OCI-LY3 (cell line): ENCODE measurements around the gene CEBPE.
"Not testable (repeated sequence)": the region's sequence is repeated elsewhere in the genome, so short reads cannot be mapped to it uniquely, and the experiment has no call there.

ENCODE experiments used
- H2AFZ ChIP-seq: fragments of 200-600, 300-600 bp; shearing (Covaris generic); 2 replicates; pipeline ENCODE4 v1.6.0; 2014; ENCODE audit warnings: antibody characterized with exemption, low read depth, low read length
- H3K27ac ChIP-seq: fragments of 200-600, 300-600 bp; sonication (generic); 2 replicates; pipeline ENCODE4 v1.5.1; 2014; ENCODE audit warnings: mild to moderate bottlenecking, low read length, moderate library complexity, mixed read lengths
- H3K27me3 ChIP-seq: fragments of 200-600, 300-600 bp; sonication (generic); 2 replicates; pipeline ENCODE4 v1.6.1; 2014; ENCODE audit warnings: low read depth, low read length, mixed read lengths
- H3K36me3 ChIP-seq: fragments of 200-600, 300-600 bp; sonication (generic); replicated peaks from 2 replicates; pipeline ENCODE3; 2014; ENCODE audit warnings: low read depth, low read length, mixed read lengths
- H3K4me1 ChIP-seq: fragments of 300-600, 200-600 bp; sonication (generic); 2 replicates; pipeline ENCODE4 v1.6.1; 2014; ENCODE audit warnings: low read length, mixed read lengths
- H3K4me2 ChIP-seq: fragments of 200-600, 300-600 bp; sonication (generic); 2 replicates; pipeline ENCODE4 v1.6.1; 2014; ENCODE audit warnings: low read length, mixed read lengths
- H3K4me3 ChIP-seq: fragments of 300-600, 200-600 bp; sonication (generic); 2 replicates; pipeline ENCODE4 v1.5.1; 2014; ENCODE audit warnings: antibody characterized with exemption, mild to moderate bottlenecking, low read length, moderate library complexity
- H3K79me2 ChIP-seq: fragments of 300-600, 200-600 bp; shearing (Covaris generic); 2 replicates; pipeline ENCODE4 v1.6.1; 2014; ENCODE audit warnings: mild to moderate bottlenecking, low read length, mixed read lengths
- H3K9ac ChIP-seq: fragments of 300-600, 200-600 bp; shearing (Covaris generic); 2 replicates; pipeline ENCODE4 v1.6.0; 2014; ENCODE audit warnings: mild to moderate bottlenecking, low read length, moderate library complexity
- H3K9me3 ChIP-seq: fragments of 200-600, 300-600 bp; shearing (Covaris generic); 2 replicates; pipeline ENCODE4 v1.6.1; 2014; ENCODE audit warnings: low read length, mixed read lengths; ENCODE audit not compliant: insufficient read depth
- H4K20me1 ChIP-seq: fragments of 200-600, 300-600 bp; sonication (generic); 2 replicates; pipeline ENCODE4 v1.6.1; 2016; ENCODE audit warnings: low read length, mixed read lengths; ENCODE audit not compliant: insufficient read depth
- CTCF ChIP-seq: fragments of 200-600, 300-600 bp; sonication (generic); IDR thresholded peaks from 2 replicates; pipeline ENCODE4 v1.5.1; 2014; ENCODE audit warnings: antibody characterized with exemption, low read length, low read depth
- EZH2phosphoT487 ChIP-seq: fragments of 200-600 bp; shearing (Covaris generic); IDR thresholded peaks from 2 replicates; pipeline ENCODE4 v1.6.1; 2018; ENCODE audit warnings: antibody characterized with exemption, mixed run types, low read depth

Gene CEBPE

DNA sequence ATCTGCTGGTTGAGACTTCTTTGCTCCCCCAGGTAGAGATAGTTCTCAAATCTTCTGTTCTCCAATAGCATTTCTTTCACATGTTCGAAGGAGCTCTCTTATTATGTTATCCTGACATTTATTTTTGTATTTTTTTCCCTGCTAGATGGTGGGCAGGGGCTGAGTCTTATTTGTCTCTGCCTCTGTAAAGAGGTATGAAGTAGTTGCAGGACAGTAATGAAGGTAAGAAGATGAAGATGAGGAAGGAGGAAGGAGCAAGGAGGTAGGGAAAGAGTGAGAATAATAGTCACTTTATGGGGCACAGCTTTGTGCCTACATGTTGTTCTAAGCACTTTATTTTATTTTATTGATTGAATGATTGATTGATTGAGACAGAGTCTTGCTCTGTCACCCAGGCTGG is 9.3 kb downstream of the CEBPE start:
- no peaks in the 10 kb centered on the region for H4K20me1 ChIP-seq
- H3K79me2 ChIP-seq: no peaks in the 10 kb centered on the region
- H3K4me1 ChIP-seq: peaks cover 2% of the 10 kb centered on the region
- no peak overlapping the region for H3K4me3 ChIP-seq
- peaks cover 39% of the 10 kb centered on the region for H3K27me3 ChIP-seq
- no peak overlapping the region for H3K27ac ChIP-seq
- no peak for TF ChIP-seq CTCF
- TF ChIP-seq EZH2phosphoT487: no peak
- H3K36me3 ChIP-seq: no peaks in the 10 kb centered on the region
- no peak overlapping the region for H2AFZ ChIP-seq
- no peak overlapping the region for H3K4me2 ChIP-seq
- H3K9ac ChIP-seq: no peak overlapping the region
- H3K9me3 ChIP-seq: no peaks in the 10 kb centered on the region

DNA sequence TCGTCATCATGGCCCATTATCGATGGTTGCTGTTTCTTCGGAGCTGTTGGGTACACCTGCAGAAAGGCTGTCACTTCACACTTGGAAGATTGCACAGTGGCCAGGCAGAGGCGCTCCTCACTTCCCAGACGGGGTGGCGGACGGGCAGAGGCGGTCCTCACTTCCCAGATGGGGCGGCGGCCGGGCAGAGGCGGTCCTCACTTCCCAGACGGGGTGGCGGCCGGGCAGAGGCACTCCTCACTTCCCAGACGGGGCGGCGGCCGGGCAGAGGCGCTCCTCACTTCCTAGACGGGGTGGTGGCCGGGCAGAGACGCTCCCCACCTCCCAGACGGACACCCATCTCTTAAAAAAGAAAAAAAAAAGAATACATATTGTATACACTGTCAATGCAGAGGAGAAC is 10.9 kb downstream of the CEBPE start:
- not testable (repeated sequence) for H3K9me3 ChIP-seq, H3K27ac ChIP-seq, H3K36me3 ChIP-seq, H3K4me2 ChIP-seq, H4K20me1 ChIP-seq, H3K9ac ChIP-seq, H3K79me2 ChIP-seq, H2AFZ ChIP-seq, H3K4me1 ChIP-seq, H3K4me3 ChIP-seq
- peaks cover 30% of the 10 kb centered on the region for H3K27me3 ChIP-seq

GRCh38 chr14:23107620-23108019 is 11.4 kb downstream of the CEBPE start:
- not testable (repeated sequence) for H3K4me3 ChIP-seq, H4K20me1 ChIP-seq, H3K4me2 ChIP-seq, H3K4me1 ChIP-seq, H3K36me3 ChIP-seq, H3K9ac ChIP-seq, H3K9me3 ChIP-seq, H3K79me2 ChIP-seq, H3K27ac ChIP-seq, H2AFZ ChIP-seq
- peaks cover 27% of the 10 kb centered on the region for H3K27me3 ChIP-seq

DNA sequence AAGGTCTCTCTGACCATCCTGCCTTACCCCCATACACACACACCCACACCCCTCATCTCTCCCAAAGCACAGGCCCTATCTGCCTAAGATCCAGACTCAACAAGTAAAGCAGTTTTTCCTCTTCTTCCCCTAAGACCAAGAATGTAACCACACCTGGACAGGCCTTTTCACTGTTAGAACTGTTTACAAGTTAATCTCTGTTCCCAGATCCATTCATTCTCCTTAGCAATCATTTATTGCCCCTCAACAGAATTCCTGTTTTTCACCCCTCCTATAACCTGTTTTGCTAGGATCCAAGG is 12.4 kb downstream of the CEBPE start:
- H3K9ac ChIP-seq: no peak overlapping the region
- TF ChIP-seq EZH2phosphoT487 (no peak), CTCF (no peak)
- H3K27ac ChIP-seq: no peak overlapping the region

DNA sequence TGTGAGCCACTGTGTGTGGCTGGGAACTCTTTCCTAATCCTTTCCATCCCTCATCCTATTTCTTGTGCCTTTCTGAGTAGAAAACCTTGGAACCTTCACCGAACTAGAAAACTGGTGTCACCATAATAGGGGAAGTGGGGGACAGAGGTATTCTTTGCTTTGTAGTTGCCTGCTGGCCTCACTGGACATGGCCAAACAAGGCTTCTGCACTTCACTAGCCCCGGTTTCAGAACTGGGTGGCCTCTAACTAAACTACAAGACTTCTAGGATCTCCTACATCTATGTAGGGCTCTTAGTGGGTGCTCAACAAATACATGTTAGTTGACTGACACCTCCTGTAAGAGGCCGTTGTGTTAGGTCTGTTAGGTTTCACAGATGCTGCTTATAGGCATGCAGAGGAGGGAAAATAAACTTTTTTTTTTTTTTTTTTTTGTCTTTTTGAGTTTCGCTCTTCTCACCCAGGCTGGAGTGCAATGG is 13.7 kb downstream of the CEBPE start:
- TF ChIP-seq EZH2phosphoT487: no peak
- TF ChIP-seq CTCF: no peak
- H2AFZ ChIP-seq: no peak overlapping the region
- no peak overlapping the region for H3K4me3 ChIP-seq
- H3K9ac ChIP-seq: no peak overlapping the region
- H3K9me3 ChIP-seq: no peaks in the 10 kb centered on the region
- no peaks in the 10 kb centered on the region for H4K20me1 ChIP-seq
- no peak overlapping the region for H3K27ac ChIP-seq
- no peaks in the 10 kb centered on the region for H3K79me2 ChIP-seq
- no peaks in the 10 kb centered on the region for H3K4me1 ChIP-seq
- H3K4me2 ChIP-seq: no peak overlapping the region
- peaks cover 9% of the 10 kb centered on the region; the same call in 1 of the 2 replicates for H3K27me3 ChIP-seq
- no peaks in the 10 kb centered on the region for H3K36me3 ChIP-seq

More for the DNA sequence above, 12.4 kb downstream of the CEBPE start:
- Histone ChIP-seq H2AFZ (no peak overlapping the region), H3K79me2 (no peaks in the 10 kb centered on the region), H3K9me3 (no peaks in the 10 kb centered on the region), H4K20me1 (no peaks in the 10 kb centered on the region), H3K36me3 (no peaks in the 10 kb centered on the region), H3K4me1 (no peaks in the 10 kb centered on the region), H3K4me3 (no peak overlapping the region), H3K4me2 (no peak overlapping the region), H3K27me3 (peaks cover 18% of the 10 kb centered on the region)
